ENCODE results near the gene LAYN.

Gene LAYN

DNA sequence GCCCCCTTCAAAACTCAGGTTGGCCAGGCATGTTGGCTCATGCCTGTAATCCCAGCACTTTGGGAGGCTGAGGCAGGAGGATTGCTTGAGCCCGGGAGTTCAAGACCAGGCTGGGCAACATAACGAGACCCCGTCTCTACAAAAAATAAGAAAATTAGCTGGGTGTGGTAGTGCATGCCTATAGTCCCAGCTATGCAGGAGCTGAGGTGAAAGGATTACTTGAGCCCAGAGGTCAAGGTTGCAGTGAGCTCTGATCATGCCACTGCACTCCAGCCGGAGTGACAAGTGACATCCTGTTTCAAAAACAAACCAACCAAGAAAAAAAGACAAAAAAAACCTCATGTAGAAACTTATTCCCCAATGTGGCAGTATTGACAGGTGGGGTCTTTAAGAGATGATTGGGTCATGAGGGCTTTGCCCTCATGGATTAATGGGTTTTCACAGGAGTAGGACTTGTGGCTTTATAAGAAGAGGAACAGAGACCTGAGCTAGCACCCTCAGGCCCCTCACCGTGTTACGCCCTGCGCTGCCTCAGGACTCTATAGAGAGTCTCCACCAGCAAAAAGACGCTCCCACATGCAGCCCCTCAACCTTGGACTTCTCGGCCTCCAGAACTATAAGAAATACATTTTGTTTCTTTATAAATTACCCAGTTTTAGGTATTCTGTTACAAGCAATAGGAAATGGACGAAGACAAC is 22.3 kb downstream of the LAYN start:
- CTCF ChIA-PET: interaction anchor here (0.6 kb wide), 1 partner anchor 93 kb away, joined by 4 read pairs; no protein-coding TSS in a partner anchor
- no peak for DNase-seq (ENCODE audit: low spot score)
- POLR2A ChIA-PET (ENCODE audit: low non-redundant PET): no interaction called here
- no peak overlapping the region for H3K27ac ChIP-seq
- TF ChIP-seq CTCF (conservative IDR thresholded peaks at IDR 0.05; ENCODE audit: low read depth): no peak

DNA sequence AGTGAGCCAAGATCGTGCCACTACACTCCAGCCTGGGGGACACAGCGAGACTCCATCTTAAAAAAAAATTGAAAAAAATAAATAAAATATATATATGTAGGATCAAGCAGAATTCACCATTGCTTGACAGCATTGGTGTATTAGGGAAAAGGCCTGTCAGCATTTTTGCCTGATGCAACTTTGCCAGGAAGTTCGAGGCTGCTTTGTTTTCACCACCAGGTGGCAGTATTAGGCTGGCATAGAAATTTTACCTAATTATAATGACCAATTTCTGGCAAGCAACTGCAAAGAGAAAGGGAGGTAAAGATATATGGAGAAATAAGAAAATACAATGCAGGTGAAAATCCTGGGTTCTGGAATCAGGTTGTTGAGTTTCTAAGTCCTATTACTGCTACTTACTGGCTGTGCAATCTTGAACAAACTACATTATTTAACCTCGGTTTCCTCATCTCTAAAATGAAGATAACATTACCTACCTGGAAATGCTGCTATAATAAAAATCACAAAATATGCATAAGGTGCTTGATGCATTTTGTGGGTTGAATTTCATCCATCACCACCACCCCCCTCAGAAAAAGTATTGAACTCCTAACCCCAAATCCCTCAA is 24.7 kb downstream of the LAYN start:
- CTCF ChIA-PET: interaction anchor here (0.5 to 1.5 kb wide), 6 partner anchors 17 to 832 kb away, joined by 3 to 4 read pairs (median 3); no protein-coding TSS in a partner anchor
- no peak overlapping the region for H3K27ac ChIP-seq
- DNase-seq (ENCODE audit: low spot score): peak; percentile 65
- POLR2A ChIA-PET (ENCODE audit: low non-redundant PET): no interaction called here
- peak; percentile 84 for TF ChIP-seq CTCF (conservative IDR thresholded peaks at IDR 0.05; ENCODE audit: low read depth)

- CTCF ChIA-PET: interaction anchor here (0.7 to 1.5 kb wide), 2 partner anchors 23 to 275 kb away, joined by 3 to 4 read pairs; no protein-coding TSS in a partner anchor
- DNase-seq (ENCODE audit: low spot score): no peak
- no peak for TF ChIP-seq CTCF (conservative IDR thresholded peaks at IDR 0.05; ENCODE audit: low read depth)
- POLR2A ChIA-PET (ENCODE audit: low non-redundant PET): no interaction called here
- H3K27ac ChIP-seq: no peak overlapping the region
These were observed 25.8 kb downstream of the LAYN start for GRCh38 chr11:111566324-111566723.

DNA sequence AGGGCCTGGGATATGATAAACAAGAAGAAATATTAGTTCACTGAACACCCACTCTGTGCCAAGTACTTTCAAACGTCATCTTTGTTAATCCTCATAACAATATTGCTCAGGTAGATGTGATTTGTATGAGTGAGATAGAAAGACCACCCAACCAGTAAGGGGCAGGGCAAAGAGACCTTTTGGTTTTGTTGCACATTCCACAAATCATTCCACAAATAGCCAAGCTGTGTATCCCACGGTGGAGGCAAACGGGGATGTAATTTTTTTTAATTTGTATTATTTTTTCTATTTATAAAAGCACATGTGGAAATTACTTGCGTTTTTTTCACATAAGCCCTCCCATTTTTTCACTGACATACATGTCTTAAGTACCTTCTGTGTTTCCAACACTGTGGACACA is 29.0 kb downstream of the LAYN start:
- no peak for DNase-seq (ENCODE audit: low spot score)
- no peak overlapping the region for H3K27ac ChIP-seq
- POLR2A ChIA-PET (ENCODE audit: low non-redundant PET): no interaction called here
- no peak for TF ChIP-seq CTCF (conservative IDR thresholded peaks at IDR 0.05; ENCODE audit: low read depth)
- CTCF ChIA-PET: no interaction called here

GRCh38 chr11:111570796-111571195 is 30.3 kb downstream of the LAYN start:
- CTCF ChIA-PET: interaction anchor here (0.6 kb wide), 2 partner anchors 210 to 221 kb away, joined by 3 to 4 read pairs; no protein-coding TSS in a partner anchor
- TF ChIP-seq CTCF (conservative IDR thresholded peaks at IDR 0.05; ENCODE audit: low read depth): no peak
- POLR2A ChIA-PET (ENCODE audit: low non-redundant PET): no interaction called here

GRCh38 chr11:111571829-111572501 is 31.4 kb downstream of the LAYN start:
- ChIA-PET POLR2A (ENCODE audit: low non-redundant PET) (no interaction called here), CTCF (interaction anchor here (0.6 to 0.7 kb wide), 3 partner anchors 203 to 271 kb away, joined by 4 read pairs; no protein-coding TSS in a partner anchor)
- TF ChIP-seq CTCF (conservative IDR thresholded peaks at IDR 0.05; ENCODE audit: low read depth): no peak
- H3K27ac ChIP-seq: no peak overlapping the region
- no peak for DNase-seq (ENCODE audit: low spot score)

More at GRCh38 chr11:111570796-111571195, 30.3 kb downstream of the LAYN start:
- no peak for DNase-seq (ENCODE audit: low spot score)
- no peak overlapping the region for H3K27ac ChIP-seq
